HG03139 (cell line): ENCODE data around the gene GREB1.

ENCODE experiments used
- ATAC-seq: cut with Tn5 transposase; IDR thresholded peaks from one replicate; pipeline ENCODE4 v1.9.1; 2021; ENCODE audit not compliant: unreplicated experiment

GREB1 gene

DNA sequence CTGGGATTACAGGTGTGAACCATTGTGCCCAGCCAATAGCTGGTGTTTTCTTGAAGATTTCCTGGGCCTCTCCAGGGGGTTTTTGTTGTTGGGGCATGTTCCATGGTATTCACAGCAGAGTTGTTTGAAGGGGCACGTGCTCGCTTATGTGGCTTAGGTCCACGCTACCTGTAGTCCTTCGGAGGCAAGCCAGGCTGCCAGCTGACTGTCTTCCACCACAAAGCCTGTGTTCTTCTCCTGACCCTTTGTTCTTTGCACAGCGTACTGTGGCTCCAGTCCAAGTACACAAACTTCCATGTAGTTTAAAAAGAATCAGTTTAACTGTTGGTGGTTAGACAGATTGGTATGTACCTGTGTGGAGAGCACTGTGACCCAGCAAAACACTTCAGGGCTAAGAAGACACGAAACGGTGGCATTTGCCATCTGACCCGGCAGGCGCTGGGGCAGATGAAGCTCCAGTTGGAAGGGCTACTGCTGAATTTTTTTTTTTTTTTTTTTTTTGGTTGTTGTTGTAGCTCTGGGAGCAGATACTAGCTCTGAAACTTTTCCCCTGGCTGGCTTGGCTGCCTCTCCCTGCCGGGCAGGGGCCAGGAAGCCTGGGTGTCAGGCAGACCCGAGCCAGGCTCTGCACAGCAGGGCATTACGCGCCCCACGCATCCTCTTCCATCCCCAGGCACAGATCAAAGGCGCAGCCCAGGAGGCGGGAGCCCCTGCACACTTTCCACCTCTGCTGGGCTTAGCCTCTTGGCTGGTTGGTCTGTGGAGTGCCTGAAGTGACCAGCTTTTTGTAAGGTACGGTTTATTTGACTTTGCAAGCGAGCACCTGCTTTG lies 5.7 kb downstream of the GREB1 start:
- no peak for ATAC-seq

DNA sequence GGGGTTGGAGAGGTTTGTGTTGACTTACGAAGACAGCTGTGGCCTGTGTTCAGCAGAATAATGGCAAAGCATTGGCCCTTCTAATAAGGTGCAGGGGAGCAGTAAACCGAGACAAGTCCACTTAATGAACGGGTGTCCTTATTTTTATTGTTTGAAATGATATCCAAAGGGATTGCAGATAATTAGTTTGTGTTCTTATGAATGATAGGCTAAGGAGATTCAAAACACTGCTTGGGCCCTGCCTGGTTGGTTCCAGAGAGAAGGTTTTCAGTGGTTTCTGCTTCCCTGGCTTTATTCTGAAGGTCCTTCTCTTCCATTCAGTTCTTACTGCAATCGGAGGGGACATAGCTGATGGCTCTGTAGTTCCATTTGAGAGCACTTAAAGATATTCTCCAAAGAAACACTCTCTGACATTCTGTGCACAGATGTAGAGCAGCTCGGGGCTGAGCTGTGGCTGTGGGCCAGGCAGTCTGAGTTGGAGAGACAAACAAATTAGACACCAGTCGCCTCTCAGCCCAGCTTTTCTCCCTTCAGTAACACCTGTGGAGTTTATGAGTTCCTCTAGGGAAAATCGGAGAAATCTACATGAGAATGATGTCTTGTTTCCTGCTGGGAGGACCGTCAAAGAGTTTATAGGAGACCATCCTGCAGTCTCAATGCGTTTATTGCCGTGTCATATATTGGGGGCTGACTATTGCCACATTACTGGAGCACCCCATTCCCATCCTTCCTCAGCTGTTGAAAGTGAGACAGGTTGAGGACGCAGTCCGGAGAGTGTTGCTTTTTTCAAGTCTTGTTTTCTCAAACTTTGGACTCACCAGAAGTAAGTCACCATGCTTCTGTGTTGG lies 6.5 kb downstream of the GREB1 start:
- ATAC-seq = no peak

DNA sequence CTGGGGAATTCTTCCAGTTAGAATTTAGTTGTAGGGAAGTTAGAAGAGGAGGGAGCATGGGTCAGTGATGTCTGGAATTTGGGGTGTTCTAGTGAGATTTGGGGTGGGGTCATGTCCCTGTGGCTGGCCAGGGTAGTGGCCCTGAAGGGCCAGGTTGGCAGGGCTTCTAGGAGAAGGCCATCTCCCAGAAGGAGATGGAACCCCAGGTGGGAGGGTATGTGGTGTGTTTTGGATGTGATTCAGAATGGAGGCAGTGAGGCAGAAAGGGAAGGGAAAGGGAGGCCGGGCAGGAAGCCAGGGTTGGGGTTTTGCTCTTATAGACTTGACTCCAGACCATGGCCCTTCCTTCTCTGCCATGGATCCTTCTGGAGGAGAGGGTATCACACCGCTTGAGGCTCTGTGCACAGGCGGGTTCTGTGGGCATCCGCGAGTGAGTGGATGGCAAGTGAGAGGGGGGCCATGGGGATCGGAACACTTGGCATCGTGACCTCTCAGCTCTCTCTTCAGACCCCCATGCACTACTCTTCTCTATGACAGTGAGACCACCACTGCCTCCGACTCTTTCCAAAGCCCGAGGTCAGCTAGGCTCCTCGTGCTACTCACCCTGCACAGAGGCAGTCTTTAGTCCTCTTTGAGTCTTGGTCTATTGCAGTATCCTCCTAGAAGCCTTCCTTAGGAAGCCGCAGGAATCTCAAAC lies 7.3 kb downstream of the GREB1 start:
- ATAC-seq = no peak

DNA sequence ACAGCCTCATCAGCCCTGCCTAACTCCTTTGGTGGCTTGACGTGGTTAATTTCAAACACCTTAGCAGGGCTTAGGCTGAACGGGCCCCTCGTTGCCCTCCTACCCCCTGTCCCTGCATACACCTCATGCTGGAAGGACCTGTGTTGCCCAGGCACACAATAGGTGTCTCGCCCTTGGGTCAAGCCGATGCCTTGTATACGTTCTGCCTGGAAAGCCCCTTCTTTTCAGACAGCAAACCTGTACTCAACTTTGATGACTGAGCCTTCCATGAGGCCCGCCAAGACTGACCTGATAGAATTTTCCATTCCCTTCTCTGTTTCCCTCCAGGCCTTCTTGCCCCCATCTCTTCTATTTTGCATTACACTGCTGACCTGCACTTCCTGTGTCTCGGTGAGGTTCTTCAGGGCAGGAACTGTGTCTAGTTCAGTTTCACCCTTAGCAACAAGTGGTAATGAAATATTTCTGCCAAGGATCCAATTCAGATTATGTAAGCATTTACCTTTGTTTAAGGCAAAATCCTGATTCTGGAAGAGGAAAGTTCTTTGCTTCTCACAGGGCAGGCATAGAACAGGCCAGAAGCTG lies 7.9 kb downstream of the GREB1 start:
- ATAC-seq = no peak

DNA sequence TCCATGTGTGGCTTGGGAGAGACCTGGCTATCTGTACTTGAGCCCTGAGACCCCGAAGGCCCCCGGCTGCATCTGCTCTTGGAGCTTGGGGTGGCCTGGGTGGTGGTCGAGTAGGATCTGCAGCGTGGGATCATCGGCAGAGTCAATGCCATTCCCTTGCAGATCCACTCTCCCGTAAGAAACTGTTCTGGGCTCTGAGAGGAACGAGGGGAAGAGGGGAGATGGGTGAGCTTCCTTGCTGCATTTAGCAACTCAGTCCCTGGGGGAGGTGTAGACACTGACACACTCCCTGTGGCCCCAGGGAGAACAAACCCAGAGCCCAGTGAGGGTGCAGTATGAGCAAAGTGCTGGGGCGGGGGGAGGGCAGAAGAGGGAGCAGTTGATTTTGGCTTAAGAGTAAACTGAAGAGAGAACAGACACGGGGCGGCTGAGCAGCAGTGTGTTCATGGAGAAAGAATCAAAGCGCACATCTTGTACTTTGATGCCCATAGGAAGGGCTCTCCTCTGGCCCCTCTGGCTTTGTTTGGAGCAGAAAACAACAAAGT lies 8.5 kb downstream of the GREB1 start:
- no peak for ATAC-seq

- no peak for ATAC-seq
Observed at GRCh38 chr2:11543337-11544216, 9.7 kb downstream of the GREB1 start.

- no peak for ATAC-seq
Observed at GRCh38 chr2:11546072-11546471, 12.2 kb downstream of the GREB1 start.

DNA sequence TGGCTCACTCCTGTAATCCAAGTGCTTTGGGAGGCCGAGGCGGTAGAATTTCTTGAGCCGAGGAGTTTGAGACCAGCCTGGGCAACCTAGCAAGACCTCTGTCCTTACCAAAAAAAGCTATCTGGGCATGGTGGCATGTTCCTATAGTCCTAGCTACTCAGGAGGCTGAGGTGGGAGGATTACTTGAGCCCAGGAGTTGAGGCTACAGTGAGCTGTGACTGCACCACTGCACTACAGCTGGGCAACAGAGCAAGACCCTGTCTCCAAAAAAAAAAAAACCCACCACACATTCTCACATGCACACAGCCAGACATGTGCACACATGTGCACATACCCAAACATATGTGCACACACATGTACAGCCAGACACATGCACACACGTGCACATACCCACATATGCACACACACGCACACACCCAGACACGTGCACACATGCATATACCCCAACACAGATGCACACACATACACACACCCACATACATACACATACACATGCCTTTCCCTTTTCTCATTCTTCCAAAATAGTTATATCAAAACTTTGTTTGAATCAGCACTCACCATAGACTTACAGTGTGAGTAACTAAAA lies 14.2 kb downstream of the GREB1 start:
- ATAC-seq = no peak

DNA sequence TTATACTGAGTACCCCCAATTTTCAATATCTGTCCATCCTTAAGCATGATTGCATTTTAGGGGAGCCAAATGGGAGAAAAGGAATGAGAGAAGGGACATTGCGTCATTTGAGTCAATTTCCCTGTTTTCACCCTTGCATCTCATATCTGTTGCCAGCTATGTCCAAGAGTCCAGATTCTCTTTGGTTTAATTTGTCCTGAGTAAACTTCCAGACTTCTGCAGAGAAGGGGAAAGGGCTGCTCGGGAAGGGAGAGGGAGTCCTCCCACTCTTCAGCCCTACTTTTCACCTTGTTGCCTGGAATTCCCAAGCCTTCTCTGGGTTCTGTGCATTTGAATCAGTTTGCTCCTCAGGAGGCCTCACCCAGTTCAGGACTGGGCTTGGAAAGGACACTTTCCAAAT lies 16.5 kb downstream of the GREB1 start:
- no peak for ATAC-seq

DNA sequence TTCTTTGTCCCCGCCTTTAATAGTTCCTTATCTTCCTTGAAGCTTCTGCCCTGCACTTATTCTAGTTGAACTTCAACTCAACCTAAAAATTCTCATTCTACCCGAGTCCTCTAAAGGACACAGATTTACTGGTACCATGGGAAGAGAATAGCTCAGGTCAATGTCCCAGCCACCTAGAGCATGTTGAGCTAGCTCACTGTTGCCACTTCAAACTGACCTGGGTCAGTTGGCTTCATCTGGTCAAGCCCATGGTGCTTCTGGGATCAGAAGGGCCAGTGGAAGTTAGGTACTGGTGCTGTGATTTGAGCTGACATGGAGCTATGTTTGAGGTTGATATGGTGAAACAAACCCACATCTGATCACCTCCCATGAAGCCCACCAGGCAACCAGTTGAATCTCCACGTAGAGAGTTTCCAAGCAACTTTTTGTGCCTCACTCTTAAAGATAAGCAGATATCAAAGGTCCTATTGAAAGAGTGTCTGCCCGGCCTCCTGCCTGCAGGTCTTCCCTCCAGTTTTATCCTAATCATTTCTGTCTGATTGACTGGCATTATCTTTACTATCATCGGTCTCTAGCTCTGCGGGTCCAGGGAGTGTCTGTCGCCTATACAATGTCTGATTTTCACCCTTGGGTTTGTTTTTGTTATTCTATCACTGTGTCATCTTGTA lies 17.2 kb downstream of the GREB1 start:
- ATAC-seq = no peak

DNA sequence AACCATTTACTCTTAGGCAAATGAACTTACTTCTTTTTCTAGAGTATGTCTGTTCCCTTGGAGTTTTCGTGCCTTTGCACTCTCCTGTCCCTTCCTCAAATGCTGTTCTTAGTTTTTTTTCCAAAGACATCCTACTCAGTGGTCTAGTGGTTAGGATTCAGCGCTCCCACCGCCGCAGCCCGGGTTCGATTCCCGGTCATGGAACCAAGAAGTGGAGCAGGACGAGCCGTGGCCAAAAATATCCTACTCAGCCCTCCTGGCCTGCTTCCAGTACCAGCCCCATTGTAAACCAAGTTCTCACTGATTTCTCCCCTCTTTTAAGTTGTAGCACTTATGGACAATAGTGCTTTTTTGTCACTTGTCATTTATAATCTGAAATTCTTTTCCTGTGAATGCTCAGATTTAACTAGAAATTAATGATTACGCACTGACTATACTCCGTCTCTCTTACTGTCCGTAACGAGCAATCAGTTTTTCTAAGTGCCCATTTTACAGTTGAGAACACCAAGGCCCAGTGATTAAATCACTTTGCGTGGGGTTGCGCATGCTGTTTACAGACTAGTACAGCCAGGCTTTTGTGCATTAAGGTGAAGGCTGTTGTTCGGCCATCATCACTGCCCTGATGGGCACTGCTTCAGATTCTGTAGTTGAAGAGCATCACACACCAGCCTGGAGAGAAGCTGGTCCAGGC lies 17.9 kb downstream of the GREB1 start:
- no peak for ATAC-seq

- ATAC-seq = no peak
Observed at GRCh38 chr2:11552260-11552638, 18.4 kb downstream of the GREB1 start.

- ATAC-seq = no peak
Observed at GRCh38 chr2:11553661-11554398, 20.0 kb downstream of the GREB1 start.

GRCh38 chr2:11554399-11554716 lies 20.5 kb downstream of the GREB1 start:
- no peak for ATAC-seq

GRCh38 chr2:11556101-11556806 lies 22.4 kb downstream of the GREB1 start:
- no peak for ATAC-seq

DNA sequence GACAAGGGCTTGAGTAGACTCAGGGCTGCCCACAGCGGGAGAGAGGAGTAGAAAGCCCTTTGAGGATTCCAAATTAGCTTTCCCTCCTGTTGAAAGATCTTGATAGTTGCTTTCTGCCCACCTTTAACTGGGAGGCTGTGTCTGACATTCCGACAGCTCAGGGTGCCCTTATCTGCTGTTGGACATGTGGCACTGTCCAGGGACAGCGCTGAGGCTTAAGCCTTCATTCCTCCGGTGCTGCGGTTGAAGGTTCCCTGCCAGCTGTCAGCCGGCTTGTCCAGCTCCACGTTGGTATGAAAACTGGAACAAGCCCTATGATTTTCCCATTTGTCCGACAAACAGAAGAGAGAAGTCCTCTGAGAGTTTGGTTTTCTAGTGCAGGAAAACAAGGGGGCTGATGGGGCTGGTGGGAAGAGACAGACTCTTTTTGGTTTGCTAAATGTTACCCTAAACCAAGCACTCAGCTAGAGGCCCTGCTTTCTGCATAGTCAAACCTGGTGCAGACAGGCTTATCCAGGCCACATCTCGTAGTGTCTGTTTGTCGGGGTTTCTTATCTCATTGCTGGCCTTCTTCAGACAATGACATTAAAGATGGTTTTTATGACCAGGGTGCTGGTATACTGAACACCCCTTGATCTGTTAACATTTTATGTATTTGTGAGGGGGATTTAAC lies 24.5 kb downstream of the GREB1 start:
- ATAC-seq = no peak
